NCI-H2107 treated with DMSO at 0.1 percent for 48 hours (cell line): ENCODE results near the gene MPV17L2.

Experiments used
- DNase-seq: peaks from one replicate; lab custom pipeline; 2025; ENCODE audit not compliant: unreplicated experiment; lab: John Stamatoyannopoulos, UW

The MPV17L2 gene

DNA sequence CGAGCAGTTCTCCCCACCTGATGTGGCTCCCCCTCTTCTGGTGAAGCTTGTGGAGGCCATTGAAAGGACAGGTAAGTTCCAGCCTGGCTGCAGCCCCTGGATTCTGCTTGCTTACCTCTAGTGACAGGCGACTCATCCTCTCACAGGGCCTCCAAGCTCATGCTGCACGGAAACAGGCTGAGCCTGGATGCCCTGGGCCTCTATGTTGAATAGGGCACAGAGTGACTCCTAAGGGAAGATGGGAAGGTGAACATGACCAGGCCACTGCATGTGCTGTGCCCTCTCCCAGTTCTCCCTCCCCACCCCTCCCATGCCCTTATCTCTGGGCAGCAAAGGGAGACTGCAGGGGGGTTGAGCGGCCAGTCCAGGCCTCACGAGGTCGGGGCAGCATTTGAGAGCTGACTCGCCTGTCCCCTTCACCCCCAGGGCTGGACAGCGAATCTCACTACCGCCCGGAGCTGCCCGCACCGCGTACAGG lies 32.5 kb upstream of the MPV17L2 start:
- no peak for DNase-seq

DNA sequence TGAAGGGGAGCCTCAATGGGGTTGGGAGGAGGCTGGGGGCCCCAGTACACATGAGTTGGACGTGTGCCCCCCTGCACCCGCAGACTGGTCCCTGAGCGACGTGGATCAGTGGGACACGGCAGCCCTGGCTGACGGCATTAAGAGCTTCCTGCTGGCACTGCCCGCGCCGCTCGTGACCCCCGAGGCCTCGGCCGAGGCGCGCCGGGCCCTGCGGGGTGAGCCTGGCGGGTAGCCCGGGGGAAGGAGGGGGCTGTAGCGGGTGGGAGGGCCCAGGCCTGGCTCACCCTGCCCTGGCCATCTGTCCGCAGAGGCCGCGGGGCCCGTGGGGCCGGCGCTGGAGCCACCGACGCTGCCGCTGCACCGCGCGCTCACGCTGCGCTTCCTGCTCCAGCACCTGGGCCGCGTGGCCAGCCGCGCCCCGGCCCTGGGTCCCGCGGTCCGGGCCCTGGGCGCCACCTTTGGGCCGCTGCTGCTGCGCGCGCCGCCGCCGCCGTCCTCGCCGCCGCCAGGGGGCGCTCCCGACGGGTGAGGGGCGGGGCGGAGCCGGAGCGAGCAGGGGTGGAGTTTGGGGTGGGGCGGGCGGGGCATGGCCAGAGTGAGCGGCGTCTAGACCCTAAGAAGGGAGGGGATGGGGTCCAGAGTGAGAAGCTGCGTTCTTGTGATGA lies 31.9 kb upstream of the MPV17L2 start:
- peak; percentile 9 for DNase-seq

DNA sequence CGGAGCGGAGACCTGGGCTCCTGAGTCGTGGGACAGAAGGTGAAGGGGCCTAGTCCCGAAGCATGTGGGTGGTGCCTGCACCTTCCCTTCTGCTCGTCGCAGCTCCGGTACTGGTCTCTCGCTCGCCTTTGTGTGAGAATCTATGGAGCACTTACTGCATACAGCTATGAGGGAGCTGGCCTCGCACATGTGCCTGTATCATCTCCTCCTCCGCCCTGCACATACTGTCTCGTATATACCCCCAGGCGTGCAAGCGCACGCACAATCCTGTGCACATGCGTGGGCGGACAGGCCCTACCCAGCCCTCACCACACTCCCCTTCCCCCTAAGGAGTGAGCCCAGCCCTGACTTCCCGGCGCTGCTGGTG lies 31.4 kb upstream of the MPV17L2 start:
- DNase-seq = no peak

DNA sequence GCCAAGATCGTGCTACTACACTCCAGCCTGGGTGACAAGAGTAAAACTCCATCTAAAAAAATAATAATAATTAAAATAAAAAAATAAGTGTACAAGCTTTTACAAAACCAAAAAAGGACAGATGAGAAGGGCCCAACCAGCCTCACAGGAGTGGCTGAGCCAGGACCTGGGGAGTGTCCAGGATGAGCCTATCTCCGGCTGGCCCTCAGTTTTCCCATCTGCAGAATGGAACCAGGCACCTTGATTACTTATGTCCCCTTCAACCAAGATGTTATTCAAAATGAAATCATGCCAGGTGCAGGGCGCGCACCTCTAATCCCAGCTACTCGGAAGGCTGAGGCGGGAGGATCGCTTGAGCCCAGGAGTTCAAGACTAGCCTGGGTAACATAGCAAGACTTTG lies 28.9 kb upstream of the MPV17L2 start:
- no peak for DNase-seq

DNA sequence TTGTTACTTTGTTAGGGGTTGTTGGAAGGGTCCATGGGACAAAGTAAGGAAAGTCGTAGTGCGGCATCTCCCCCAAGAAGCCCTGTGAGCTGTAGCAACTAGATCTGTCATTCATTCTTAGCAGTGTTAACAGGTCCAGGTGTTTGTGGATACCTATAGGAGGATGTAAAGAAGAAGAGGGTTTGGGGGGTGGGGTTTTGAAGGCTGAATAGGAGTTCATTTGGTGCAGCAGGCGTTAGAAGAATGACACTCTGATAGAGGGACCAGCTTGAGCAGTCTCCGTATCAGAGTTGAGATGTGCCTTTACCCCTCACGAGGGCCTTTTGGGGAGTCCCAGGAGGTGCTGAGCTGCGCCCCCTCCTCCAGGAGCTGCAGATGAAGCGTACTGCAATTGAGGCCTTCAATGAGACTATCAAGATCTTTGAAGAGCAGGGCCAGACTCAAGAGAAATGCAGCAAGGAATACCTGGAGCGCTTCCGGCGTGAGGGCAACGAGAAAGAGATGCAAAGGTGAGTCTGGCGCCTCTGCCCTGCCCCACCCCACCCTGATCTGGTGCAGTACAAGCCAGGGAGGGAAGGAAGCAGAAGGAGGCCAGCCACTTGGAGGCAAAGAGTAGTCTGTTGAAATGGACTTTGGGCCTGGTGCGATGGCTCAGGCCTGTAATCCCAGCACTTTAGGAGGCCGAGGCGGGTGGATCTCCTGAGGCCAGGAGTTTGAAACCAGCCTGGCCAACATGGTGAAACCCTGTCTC lies 27.0 kb upstream of the MPV17L2 start:
- no peak for DNase-seq

DNA sequence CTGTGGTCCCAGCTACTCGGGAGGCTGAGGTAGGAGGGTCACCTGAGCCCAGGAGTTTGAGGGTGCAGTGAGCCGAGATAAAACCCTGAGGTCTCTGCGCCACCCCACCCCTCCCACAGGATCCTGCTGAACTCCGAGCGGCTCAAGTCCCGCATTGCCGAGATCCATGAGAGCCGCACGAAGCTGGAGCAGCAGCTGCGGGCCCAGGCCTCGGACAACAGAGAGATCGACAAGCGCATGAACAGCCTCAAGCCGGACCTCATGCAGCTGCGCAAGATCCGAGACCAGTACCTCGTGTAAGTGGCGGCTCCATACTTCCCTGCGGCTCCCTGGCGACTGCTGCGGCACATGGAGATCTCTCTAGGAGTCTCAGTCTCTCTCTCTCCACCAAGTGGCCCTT lies 26.0 kb upstream of the MPV17L2 start:
- no peak for DNase-seq

DNA sequence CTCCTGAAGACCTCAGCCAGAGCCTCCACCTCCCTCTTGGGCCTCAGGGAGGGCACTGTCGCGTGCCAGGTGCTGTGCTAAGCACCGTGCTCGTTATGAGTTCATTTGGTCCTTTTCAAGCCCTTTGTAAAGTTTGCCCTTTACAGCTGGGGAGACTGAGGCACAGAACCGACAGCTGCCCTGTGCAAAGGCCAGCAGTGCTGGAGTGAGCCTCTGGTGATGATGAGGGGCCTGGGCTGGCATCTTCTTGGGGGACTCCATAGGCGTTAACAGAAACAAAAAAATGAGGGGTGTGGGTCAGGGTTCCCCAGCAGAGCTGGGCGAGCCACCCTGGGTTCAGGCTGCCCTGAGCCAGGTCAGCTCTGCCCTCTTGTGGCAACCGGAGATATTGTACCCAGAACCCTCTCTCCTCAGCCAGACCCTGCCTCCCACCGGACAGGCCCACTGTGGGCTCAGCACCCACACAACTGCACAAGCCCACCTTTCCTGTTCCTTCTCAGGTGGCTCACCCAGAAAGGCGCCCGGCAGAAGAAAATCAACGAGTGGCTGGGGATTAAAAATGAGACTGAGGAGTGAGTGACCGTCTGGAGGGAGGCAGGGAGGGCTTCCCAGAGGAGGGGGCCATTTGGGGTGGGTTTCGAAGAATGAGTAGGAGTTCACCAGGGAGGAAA lies 24.9 kb upstream of the MPV17L2 start:
- no peak for DNase-seq

DNA sequence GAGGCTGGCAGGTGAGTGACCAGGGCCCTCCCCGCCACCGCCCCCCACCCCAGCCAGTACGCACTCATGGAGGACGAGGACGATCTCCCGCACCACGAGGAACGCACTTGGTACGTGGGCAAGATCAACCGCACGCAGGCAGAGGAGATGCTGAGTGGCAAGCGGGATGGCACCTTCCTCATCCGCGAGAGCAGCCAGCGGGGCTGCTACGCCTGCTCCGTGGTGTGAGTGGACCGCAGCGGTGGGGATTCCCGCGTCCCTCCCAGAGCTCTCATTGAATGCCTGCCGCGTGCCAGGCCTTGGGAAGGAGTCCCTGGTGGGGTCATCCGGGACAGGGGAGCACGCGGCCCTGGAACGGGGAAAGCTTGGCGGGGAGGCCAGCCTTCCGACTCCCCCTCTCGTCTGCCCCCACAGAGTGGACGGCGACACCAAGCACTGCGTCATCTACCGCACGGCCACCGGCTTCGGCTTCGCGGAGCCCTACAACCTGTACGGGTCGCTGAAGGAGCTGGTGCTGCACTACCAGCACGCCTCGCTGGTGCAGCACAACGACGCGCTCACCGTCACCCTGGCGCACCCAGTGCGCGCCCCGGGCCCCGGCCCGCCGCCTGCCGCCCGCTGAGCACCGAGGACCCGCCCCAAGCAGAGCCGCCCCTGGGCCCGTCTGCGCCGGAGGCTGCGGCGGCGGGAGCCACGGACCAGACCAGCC lies 24.2 kb upstream of the MPV17L2 start:
- no peak for DNase-seq

DNA sequence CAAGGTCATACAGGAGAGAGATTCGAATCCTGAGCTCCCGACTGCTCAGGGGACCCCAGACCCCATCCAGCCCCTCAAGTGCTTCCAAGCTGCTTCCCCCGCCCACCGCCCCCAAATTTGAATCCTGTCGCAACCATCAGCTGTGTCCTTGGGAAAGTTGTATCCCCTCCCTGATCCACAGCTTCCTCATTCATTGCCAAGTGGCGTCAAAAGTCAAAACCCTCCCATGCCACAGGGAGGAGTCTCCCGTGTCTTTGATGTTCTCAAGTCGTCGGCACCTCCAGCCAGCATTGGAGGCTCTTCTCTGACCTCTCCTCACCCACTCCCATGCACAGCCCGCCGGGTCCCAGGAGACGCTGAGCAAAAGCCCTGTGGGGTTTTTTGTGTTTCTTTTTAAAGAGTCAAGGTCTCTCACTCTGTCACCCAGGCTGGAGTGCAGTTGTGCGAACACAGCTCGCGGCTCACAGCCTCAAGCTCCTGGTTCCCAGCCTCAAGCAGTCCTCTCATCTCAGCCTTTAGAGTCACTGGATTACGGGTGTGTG lies 22.2 kb upstream of the MPV17L2 start:
- DNase-seq = no peak

DNA sequence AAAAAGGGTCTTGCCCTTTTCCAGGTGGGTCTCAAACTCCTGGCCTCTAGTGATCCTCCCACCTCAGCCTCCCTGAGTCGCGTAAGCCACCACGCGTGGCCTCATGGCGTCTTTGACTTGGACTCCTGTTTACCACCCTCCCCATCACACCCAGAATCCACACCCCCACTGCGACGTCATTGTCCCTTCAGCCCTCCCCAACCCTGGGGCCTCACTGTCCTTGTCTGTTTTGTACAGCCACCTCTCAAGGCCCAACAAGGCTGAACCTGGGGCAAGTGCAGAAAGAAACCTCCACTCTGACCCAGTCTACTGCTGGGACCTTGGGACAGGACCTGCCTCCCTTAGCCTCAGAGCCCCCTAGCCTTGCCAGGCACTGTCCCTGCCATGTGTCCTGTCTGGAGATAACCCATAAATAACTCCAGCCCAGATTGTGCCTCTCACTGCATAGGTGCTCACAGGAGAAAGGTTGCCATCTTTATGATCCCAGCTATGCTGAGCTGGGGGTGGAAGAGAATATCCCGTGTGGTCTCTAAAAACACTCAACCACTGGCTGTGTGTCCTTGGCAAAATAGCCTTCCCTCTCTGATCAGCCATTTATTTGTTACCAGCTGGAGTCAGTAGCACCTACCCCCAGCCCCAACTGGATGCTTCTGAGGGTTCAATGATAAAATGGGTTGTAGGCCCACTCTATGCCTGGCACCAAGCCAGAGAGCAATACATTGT lies 21.3 kb upstream of the MPV17L2 start:
- no peak for DNase-seq

DNA sequence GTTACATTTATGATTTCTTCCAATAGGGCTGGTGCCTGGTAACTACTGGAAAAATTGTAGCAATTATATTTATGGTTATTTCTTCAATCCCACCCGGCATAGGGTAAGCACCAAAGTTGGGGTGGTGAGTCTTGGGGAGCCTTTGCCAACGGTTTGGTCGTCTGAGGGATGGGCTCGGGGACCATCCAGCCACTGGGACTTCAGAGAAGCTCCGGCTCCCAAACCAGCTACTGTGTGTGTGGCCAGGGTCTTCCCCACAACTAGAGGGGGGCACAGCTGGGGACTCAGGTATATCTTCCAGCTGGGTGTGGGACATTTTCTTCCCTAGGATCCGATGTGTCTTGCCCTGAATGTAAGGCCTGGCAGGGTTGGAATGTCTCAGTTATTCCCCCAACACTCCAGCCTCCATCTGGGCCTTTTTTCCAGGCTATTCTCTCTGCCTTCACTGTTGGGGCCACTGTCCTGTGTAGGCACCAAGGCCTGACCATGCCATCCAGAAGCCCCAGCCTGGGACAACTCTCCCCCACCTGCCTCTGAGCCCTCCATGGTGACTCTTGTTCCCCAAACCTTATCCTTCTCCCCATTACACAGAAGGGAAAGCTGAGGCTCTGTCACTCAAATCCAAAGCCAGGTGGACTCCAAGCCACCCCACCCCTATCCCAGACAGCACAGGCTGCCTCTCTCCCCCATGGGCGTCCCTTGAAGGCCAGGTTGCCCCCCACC lies 20.5 kb upstream of the MPV17L2 start:
- DNase-seq = no peak

DNA sequence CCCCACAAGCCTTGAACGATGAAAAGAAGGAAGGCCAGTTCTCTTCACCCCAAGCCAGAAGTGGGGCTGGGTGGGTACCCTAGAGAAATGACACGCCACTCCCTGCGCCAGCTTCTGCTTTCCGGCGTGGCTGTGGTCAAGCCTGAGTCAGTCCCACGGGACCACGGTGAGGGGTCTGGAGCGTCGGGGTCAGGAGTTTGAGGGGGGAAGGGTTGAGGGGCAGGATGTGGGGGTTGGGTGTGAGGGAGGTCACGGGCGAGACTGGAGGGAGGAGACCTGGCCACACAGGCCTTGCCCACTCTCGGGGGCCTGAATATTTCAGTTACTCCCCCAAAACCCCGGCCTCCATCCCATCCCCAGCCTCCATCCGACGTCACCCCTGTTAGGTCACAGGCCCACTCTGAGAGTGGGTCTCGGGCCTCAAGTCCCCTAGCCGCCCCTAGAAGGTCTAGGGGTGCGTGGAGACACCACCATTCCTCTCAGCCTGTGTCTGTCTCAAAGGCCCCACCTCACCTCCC lies 19.9 kb upstream of the MPV17L2 start:
- DNase-seq = no peak

DNA sequence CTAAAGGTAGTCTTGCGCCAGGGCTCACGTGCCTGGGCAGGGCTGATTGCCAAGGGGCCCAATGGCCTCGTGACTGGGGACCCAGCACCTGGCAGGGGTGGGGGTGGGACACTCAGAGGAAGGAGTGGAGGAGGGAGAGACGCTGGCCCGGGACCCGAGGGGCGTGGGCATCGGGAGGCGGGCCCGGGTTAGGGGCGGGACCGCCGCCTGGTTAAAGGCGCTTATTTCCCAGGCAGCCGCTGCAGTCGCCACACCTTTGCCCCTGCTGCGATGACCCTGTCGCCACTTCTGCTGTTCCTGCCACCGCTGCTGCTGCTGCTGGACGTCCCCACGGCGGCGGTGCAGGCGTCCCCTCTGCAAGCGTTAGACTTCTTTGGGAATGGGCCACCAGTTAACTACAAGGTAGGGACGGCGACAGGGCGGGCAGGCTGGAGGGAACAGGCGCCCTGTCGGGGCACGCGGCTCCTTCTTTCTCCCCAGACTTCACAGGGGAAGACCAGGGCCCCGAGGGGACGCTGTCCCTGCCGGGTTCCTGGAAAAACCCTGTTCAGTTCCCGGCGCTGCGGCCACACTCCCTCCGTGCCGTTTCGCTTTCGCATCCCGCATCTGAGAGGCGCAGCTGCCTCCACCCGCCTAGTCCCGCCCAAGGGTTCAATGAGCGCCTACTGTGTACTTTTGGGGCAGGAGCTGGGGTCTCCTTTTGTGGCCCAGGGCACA lies 19.3 kb upstream of the MPV17L2 start, which contains the start of gene IFI30:
Gene IFI30, plus strand, starts transcription at position 242 of the 717 bp plus-strand sequence. Its CDS starts 29 bp downstream, at position 271.
- DNase-seq = peak; percentile 53

DNA sequence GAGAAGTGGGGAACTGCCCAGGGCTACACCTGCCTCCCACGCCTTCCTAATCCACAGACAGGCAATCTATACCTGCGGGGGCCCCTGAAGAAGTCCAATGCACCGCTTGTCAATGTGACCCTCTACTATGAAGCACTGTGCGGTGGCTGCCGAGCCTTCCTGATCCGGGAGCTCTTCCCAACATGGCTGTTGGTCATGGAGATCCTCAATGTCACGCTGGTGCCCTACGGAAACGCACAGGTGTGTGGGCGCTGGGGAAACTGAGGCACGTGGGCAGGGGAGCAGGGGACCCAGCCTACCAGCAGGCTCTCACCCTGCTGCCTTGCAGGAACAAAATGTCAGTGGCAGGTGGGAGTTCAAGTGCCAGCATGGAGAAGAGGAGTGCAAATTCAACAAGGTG lies 18.0 kb upstream of the MPV17L2 start:
- DNase-seq = no peak

DNA sequence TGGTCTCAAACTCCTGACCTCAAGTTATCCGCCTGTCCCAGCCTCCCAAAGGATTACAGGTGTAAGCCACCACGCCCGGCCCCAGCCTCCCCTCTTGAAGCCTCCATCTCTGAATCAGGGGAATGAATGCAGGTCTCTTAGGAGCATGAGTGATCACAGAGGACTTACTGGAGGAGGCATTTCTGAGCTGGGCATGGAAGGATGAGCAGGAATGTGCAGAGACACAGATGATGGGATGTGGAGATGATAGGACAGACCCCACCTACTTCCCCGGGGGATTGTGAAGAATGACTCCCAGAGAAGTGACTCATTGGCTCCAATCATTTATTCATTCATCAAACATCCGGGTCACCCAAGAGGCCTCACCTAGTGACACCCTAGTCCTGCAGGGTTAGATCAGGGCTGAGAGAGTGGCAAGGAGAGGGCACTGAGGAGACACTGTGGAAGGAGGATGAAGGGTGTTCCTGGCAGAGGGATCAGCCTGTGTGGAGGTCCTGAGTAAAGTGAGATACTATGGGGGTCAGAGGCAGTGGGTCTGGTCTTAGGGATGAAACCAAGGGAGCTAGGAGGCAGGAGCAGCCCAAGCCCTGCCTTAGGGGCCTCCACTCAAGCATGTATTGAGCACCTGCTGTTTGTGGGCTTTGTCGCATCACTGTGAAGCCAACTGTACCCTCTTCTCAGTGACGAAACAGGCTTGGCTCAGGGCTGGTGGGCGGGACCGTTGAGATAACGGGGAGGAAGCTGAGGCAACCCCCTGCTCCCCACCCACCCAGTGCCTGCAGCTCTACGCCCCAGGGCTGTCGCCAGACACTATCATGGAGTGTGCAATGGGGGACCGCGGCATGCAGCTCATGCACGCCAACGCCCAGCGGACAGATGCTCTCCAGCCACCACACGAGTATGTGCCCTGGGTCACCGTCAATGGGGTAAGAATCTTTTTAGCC lies 16.4 kb upstream of the MPV17L2 start:
- no peak for DNase-seq

DNA sequence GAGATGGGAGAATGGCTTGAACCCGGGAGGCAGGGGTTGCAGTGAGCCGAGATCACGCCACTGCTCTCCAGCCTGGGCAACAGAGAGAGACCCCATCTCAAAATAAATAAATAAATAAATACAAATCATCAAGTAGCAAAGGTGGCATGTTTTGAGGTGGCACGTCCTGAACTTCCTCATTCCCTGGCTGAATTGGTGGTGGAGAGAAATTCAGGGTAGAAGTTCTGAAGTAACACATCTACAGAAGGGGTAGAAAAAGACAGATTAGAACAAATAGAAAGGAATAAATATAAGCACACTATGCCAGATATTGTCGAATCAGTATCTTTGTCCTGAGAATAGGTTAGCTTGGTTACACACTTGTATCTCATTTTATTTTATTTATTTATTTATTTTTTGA lies 13.1 kb upstream of the MPV17L2 start:
- no peak for DNase-seq

DNA sequence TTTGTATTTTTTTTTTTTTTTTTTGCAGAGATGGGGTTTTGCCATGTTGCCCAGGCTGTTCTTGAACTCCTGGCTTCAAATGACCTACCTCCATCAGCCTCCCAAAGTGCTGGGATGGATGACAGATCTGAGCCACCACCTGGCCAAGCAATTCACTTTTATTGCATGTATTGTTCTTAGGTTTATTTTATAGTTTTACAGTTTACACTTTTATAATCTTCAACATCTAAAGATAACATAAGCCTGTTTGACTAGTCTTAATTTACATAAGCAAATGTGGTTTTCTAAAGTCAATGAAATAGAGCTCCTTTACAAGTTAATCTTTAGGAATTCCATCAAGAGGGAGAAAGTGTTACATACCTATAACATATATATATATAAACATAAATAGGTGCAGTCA lies 9.5 kb upstream of the MPV17L2 start:
- no peak for DNase-seq

DNA sequence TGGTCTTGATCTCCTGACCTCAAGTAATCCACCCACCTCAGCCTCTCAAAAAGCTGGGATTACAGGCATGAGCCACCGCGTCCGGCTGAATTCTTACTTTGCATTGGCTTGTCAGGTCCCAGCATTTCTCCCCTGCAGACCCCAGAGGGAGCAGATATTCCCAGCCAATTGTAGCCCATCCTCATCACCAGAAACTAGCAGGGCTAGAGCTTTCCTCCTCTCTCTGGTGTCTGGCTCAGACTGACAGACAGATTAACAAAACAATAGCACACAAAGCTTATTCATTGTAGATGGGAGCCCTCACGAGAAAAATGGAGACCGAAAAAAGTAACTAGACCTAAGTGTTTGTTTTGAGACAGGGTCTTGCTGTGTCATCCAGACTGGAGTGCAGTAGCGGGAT lies 7.5 kb upstream of the MPV17L2 start:
- DNase-seq = no peak
